GM21723 (cell line): ENCODE results near the gene GGA1.
A peak's percentile ranks its signal among the peaks of the same experiment; 100 is the strongest.
"Not testable (repeated sequence)": the region's sequence is repeated elsewhere in the genome, so short reads cannot be mapped to it uniquely, and the experiment has no call there.

ENCODE experiments used
- ATAC-seq: cut with Tn5 transposase; IDR thresholded peaks from one replicate; pipeline ENCODE4 v1.9.1; 2021; ENCODE audit warnings: mild to moderate bottlenecking, moderate library complexity; ENCODE audit not compliant: unreplicated experiment

The GGA1 gene

DNA sequence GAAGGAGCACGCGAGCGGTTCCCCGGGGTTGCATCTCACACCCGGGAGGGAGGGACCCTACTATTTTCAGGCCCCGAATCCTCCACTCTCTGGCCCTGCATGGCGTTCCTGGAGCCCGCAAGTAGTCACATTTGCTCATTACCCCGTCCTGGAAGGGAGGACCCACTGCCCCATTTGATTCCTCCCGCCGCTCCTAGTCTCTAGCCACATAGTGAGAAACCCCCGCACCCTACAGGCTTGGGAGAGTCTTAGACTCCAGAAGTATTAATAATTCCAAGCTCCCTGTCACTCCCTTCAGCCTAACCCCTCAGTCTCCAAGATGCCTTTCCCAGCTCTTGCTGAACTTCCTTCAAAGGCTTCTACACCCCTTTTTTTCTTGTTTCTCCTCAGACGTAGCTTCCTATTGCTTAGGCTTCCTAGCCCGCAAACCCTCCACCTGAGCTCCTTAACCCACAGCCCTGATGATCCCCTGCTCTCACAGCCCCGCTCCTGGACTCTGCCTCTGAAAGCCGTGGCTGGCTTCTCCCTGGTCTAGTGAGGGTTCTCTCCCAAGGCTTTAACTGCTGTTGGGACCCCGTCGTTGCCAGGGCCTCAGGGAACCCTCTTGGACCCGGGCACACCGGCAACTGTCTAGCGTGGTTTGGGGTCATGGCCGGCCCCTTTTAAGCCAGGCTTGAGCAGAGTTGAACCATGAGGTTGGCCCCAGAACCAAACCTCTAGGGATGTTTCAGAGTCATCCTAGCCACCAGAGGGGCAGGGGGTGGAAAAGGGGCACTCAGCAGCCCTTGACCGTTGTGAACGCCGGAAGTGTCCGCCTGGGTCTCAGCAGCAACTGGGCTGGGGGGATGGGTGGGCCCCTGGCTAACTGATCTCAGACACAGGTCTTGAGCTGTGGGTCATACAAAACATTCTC lies 862 bp downstream of the GGA1 start:
- ATAC-seq: peak; percentile 7

DNA sequence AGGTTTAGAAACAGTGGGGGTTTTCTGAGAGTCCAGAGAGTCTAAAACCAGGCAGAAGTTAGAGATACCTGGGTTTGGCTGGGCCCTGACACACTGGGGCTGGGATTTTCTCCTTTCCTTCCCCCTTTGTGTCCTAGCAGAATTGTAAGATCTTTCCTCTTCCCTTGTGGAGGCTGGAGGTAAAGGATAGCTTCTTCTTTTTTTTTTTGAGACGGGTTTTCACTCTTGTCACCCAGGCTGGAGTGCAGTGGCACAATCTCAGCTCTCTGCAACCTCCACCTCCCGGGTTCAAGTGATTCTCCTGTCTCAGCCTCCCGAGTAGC lies 1.5 kb downstream of the GGA1 start:
- not testable (repeated sequence) for ATAC-seq

GRCh38 chr22:37610480-37611129 lies 2.0 kb downstream of the GGA1 start:
- ATAC-seq: no peak

DNA sequence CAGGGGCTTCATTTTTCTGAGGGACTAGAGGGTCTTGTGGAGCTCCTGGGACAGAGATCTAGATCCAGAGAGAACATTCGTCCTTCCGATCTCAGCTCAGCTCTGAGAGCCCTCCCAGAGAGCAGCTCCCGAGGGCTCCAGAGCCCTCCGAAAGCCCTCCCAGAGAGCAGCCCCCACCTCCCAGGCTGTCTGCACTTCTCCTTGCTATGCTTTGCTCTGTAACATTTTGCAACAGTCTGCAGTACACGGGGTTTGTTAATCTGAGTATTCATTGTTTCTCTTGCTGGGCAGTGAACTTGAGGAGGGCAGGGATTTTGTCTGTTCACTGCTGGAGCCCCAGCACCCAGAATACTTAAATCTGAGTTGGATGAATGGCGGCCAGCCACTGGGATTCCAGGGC lies 2.6 kb downstream of the GGA1 start:
- no peak for ATAC-seq

GRCh38 chr22:37616201-37617083 lies 7.8 kb downstream of the GGA1 start:
- no peak for ATAC-seq

- no peak for ATAC-seq
Observed at GRCh38 chr22:37617431-37617830, 8.8 kb downstream of the GGA1 start.

GRCh38 chr22:37618072-37618656 lies 9.5 kb downstream of the GGA1 start:
- no peak for ATAC-seq

GRCh38 chr22:37618674-37619073 lies 10.0 kb downstream of the GGA1 start:
- no peak for ATAC-seq

DNA sequence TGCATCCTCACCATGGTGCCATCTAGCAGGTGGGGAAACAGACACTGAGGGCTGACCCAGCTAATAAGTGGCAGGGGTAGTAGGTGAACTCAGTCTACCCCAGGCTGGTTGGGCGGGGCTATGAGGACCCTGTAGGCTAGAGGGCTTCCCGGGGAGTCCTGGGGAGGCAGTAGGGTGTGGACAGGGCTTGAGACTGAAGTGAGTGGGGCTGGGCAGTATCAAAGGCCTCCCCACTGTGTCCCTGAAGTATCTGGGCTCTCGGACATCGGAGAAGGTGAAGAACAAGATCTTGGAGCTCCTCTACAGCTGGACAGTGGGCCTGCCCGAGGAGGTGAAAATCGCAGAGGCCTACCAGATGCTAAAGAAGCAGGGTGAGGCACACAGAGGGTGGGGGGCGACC lies 11.4 kb downstream of the GGA1 start:
- ATAC-seq: no peak

- ATAC-seq: no peak
Observed at GRCh38 chr22:37621352-37621860, 12.8 kb downstream of the GGA1 start.

GRCh38 chr22:37623075-37624016 lies 14.7 kb downstream of the GGA1 start:
- ATAC-seq: no peak

DNA sequence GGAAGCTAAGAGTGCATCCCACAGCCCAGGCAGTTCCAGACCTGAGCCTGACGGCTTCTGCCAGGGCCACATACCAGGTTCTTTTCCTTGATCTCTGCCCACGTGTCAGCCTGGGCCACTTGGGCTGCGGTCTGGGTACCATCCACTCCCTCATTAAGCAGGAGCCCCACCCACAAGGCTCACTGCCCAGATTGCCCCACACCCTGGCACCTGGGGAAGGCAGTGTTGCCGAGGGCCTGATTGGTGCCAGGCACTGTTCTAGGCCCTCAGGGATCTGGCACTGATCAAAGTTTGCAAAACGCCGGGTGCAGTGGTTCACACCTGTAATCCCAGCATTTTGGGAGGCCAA lies 15.4 kb downstream of the GGA1 start:
- ATAC-seq: no peak

- no peak for ATAC-seq
Observed at GRCh38 chr22:37624876-37625275, 16.2 kb downstream of the GGA1 start.

DNA sequence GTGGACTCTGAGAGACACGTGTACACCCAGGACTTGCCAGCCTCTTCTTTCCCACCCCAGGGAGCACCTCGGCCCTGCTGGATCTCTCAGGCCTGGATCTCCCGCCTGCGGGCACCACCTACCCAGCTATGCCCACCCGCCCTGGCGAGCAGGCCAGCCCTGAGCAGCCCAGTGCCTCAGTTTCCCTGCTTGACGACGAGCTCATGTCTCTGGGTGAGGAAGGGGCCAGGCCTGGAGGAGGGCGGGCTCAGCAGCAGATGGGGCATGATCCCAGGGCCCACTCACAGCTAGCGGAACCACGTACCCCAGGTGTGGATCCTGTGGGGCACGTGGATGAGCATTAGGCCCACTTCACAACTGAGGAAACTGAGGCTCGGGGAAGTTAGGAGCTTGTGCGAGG lies 17.1 kb downstream of the GGA1 start:
- ATAC-seq: no peak

GRCh38 chr22:37626144-37626543 lies 17.5 kb downstream of the GGA1 start:
- no peak for ATAC-seq

DNA sequence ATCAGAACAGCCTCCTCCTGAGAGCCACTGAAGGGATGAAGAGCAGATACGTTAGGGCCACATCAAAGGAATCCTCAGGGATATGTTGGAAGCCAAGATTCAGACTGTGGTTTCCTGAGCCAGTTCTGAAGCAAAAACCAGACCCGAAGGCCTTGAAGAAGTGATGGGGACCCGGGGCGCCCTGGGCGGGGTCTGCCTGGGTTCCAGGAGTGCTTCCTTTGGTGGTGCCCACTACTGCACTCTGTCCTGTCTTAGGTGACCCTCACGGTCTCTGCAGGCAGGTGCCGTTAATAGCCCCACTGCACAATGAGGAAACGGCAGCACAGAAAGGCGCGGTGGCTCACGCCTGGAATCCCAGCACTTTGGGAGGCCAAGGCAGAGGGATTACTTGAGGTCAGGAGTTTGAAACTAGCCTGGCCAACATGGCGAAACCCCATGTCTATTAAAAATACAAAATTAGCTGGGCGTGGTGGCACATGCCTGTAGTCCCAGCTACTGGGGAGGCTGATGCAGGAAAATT lies 18.0 kb downstream of the GGA1 start:
- no peak for ATAC-seq

GRCh38 chr22:37627121-37627520 lies 18.5 kb downstream of the GGA1 start:
- ATAC-seq: no peak

- ATAC-seq: no peak
Observed at GRCh38 chr22:37627545-37627944, 18.9 kb downstream of the GGA1 start.

GRCh38 chr22:37628830-37629229 lies 20.2 kb downstream of the GGA1 start:
- ATAC-seq: no peak

GRCh38 chr22:37629928-37630327 lies 21.3 kb downstream of the GGA1 start:
- no peak for ATAC-seq
